ENCODE measurements around the gene DMC1.

Gene DMC1

DNA sequence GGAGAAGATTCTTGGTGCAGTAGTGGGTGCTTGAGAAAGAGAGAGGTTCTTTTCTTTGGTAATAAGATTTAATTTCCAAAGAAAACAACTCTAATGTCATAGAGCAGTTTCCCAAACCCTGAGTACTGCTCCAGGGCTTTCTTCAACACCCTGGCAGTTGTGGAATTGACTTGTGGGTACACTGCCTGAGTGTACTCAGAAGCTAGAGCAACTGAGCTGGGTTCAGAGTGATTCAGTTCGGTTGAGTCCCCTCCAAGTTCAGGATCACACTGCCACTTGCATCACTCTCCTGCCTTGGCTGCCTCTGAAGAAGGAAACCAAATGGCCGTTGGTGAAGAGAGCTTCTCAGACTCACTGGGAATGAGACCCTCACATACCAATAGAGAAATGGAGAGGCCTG, 5.3 kb downstream of the DMC1 start:
- H3K9ac ChIP-seq (ENCODE audit: low read depth, low read length): no peak overlapping the region
- H3K4me3 ChIP-seq (ENCODE audit: low read depth, low read length): no peak overlapping the region
- no peaks in the 10 kb centered on the region for H3K27me3 ChIP-seq (ENCODE audit: control insufficient read depth, insufficient read depth, low read length)
- no peaks in the 10 kb centered on the region for H3K4me1 ChIP-seq (ENCODE audit: control insufficient read depth, insufficient read depth, low read length)
- H3K9me3 ChIP-seq (ENCODE audit: control insufficient read depth, insufficient read depth, low read length): no peaks in the 10 kb centered on the region
- H3K36me3 ChIP-seq (ENCODE audit: control insufficient read depth, insufficient read depth, low read length): no peaks in the 10 kb centered on the region

DNA sequence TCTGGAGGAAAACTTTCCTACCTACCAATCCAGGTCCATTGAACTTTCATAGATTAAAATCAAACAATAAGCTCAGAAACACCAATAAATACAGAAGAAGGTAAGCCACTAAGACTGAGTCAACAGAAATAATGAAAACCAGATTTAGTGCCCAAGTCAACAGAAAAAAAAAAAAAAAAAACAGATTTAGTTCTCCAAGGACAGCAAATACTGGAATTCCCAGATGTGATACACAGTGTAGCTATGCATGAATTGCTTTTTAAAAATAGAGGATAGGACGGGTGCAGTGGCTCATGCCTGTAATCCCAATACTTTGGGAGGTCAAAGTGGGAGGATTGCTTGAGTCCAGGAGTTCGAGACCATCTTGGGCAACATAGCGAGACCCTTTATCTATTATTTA, 15.7 kb downstream of the DMC1 start:
- Histone ChIP-seq H3K9me3 (ENCODE audit: control insufficient read depth, insufficient read depth, low read length) (no peaks in the 10 kb centered on the region), H3K27me3 (ENCODE audit: control insufficient read depth, insufficient read depth, low read length) (no peaks in the 10 kb centered on the region), H3K36me3 (ENCODE audit: control insufficient read depth, insufficient read depth, low read length) (no peaks in the 10 kb centered on the region), H3K4me1 (ENCODE audit: control insufficient read depth, insufficient read depth, low read length) (no peaks in the 10 kb centered on the region), H3K9ac (ENCODE audit: low read depth, low read length) (no peak overlapping the region), H3K4me3 (ENCODE audit: low read depth, low read length) (no peak overlapping the region)

DNA sequence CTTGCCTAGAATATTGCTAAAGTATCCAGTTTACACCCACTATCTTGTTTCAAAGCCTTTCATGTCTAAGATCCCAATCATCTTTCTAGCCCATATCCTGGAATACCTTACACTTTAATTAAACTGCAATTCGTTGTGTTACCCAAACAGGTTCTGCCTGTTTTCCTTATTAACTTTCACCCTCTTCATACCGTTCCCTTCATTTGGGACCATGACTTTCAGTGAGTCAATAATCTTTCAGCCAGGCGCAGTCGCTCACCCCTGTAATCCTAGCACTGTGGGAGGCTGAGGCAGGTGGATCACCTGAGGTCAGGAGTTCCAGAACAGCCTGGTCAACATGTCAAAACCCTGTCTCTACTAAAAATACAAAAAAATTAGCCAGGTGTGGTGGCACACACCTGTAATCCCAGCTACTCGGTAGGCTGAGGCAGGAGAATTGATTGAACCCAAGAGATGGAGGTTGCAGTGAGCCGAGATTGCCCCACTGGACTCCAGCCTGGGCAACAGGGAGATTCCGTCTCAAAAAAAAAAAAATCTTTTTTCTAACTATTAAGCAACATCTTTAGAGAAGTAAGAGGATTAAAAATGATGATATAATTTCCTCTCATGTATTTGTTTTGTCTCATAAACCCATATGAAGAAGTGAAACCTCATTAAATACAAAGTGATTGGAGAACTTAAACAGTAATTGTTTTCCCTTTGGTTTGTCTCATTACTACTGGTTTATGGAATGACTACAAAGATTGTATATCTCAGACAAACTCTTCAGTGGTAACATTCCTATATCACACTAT, 20.7 kb downstream of the DMC1 start:
- H3K9ac ChIP-seq (ENCODE audit: low read depth, low read length): no peak overlapping the region
- H3K4me3 ChIP-seq (ENCODE audit: low read depth, low read length): no peak overlapping the region
- H3K9me3 ChIP-seq (ENCODE audit: control insufficient read depth, insufficient read depth, low read length): no peaks in the 10 kb centered on the region
- no peaks in the 10 kb centered on the region for H3K36me3 ChIP-seq (ENCODE audit: control insufficient read depth, insufficient read depth, low read length)
- no peaks in the 10 kb centered on the region for H3K27me3 ChIP-seq (ENCODE audit: control insufficient read depth, insufficient read depth, low read length)
- H3K4me1 ChIP-seq (ENCODE audit: control insufficient read depth, insufficient read depth, low read length): no peaks in the 10 kb centered on the region

DNA sequence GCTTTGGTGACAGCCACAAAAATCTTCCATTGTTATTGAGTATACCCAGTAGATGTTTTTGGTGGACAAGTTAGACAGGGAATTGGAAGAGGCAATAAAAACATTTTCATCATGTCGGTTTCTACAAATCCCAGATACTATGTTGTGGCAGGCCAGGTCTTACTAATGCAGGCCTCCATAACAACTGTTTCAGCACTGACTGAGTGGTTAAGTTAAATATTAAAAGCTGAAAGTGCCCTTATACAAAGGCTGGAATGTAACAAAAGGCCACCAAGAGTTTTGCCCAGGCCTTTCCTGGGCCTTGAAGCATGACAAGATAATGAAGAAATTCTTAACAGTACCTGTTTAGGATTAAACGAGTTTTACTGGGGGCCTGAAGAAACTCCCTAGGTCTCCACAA, 29.3 kb downstream of the DMC1 start:
- H3K9me3 ChIP-seq (ENCODE audit: control insufficient read depth, insufficient read depth, low read length): no peaks in the 10 kb centered on the region
- H3K36me3 ChIP-seq (ENCODE audit: control insufficient read depth, insufficient read depth, low read length): peaks cover 3% of the 10 kb centered on the region
- H3K9ac ChIP-seq (ENCODE audit: low read depth, low read length): no peak overlapping the region
- H3K27me3 ChIP-seq (ENCODE audit: control insufficient read depth, insufficient read depth, low read length): no peaks in the 10 kb centered on the region
- no peaks in the 10 kb centered on the region for H3K4me1 ChIP-seq (ENCODE audit: control insufficient read depth, insufficient read depth, low read length)
- no peak overlapping the region for H3K4me3 ChIP-seq (ENCODE audit: low read depth, low read length)

DNA sequence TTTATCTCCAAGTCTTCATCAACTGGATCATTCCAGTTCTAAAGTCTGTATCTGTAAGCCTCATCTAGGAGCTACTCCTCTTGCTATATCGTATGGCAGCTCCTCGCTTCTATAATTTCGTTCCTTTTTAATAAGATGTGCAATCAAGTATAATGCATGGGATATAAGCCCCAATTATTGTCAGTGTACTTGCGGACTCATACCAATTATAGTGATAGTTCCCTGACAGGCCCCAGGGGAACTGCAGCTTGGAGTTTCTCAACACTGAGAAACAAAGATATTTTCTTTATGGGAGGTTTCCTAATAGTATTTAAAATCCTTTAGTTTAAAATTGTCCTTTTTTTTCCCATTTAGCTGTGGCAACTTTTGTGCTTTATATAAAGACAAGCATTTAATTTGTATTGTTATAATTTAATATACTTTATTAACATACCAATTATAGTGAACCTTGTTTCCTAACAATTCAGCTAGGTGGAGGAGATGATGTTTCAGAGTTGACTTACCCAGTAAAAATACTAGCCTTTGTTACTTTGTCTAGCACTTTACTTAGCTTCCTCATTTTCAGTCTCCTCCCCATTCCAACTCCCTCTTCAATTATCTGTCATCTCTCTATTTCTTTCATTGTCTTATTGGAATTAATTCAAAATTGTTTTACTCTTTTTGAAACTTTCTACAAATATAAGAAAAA, 38.6 kb downstream of the DMC1 start:
- Histone ChIP-seq H3K9ac (ENCODE audit: low read depth, low read length) (no peak overlapping the region), H3K4me3 (ENCODE audit: low read depth, low read length) (no peak overlapping the region), H3K4me1 (ENCODE audit: control insufficient read depth, insufficient read depth, low read length) (peaks cover 2% of the 10 kb centered on the region), H3K9me3 (ENCODE audit: control insufficient read depth, insufficient read depth, low read length) (no peaks in the 10 kb centered on the region), H3K36me3 (ENCODE audit: control insufficient read depth, insufficient read depth, low read length) (no peaks in the 10 kb centered on the region), H3K27me3 (ENCODE audit: control insufficient read depth, insufficient read depth, low read length) (no peaks in the 10 kb centered on the region)

DNA sequence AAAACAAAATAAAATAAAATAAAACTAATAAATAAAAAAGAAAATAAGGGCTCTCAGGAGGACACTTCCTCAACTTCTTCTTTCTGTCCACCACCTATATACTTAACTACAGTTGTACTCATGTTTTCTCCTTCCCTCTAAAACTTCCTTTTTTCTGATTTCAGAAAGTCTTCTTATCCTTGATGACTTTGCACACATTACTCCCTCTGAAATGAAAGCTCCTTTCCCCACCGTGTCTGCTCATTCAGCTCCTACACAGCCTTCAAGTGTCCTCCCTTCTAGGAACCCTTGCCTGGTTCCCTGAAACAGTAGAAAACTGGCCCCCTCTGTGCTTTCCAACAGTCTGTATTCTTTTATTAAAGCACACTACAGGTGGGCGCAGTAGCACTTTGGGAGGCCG, 45.6 kb downstream of the DMC1 start:
- Histone ChIP-seq H3K9ac (ENCODE audit: low read depth, low read length) (no peak overlapping the region), H3K4me3 (ENCODE audit: low read depth, low read length) (no peak overlapping the region), H3K9me3 (ENCODE audit: control insufficient read depth, insufficient read depth, low read length) (no peaks in the 10 kb centered on the region), H3K36me3 (ENCODE audit: control insufficient read depth, insufficient read depth, low read length) (no peaks in the 10 kb centered on the region), H3K27me3 (ENCODE audit: control insufficient read depth, insufficient read depth, low read length) (no peaks in the 10 kb centered on the region), H3K4me1 (ENCODE audit: control insufficient read depth, insufficient read depth, low read length) (no peaks in the 10 kb centered on the region)

DNA sequence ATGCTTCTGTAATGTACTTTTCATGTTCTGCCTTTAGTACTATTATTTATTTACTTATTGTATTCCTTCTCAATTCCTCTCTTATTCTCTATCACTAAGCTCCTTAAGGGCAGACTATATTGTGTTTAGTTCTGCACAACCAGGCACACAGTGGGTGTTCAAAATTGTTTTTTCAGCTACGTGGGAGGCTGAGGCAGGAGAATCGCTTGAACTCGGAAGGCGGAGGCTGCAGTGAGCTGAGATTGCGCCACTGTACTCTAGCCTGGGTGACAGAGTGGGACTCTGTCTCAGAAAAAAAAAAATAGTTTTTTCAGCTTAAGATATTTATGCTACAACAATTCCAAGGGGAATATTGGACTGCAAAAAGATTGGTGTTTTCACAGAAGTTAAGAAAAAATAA, 46.5 kb downstream of the DMC1 start:
- H3K4me3 ChIP-seq (ENCODE audit: low read depth, low read length): no peak overlapping the region
- no peak overlapping the region for H3K9ac ChIP-seq (ENCODE audit: low read depth, low read length)
- no peaks in the 10 kb centered on the region for H3K36me3 ChIP-seq (ENCODE audit: control insufficient read depth, insufficient read depth, low read length)
- H3K4me1 ChIP-seq (ENCODE audit: control insufficient read depth, insufficient read depth, low read length): no peaks in the 10 kb centered on the region
- no peaks in the 10 kb centered on the region for H3K9me3 ChIP-seq (ENCODE audit: control insufficient read depth, insufficient read depth, low read length)
- H3K27me3 ChIP-seq (ENCODE audit: control insufficient read depth, insufficient read depth, low read length): no peaks in the 10 kb centered on the region

DNA sequence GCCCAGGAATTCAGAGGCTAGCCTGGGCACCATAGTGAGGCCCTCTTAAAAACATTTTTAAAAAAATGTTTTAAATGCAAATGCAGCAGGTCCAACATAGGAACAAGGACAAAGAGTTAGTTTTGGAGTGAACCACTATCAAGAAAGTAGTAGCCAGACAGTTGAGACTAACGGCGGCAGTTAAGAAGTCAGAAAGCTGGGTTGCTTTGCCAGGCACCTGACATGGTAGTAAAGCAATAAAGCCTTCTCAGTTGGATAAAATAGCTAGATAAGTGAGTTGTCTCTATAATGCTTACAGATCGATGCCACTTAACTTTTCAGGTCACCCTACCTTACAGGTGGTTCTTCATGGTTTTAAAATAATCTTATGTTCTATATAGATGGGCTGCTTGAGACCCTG, 47.0 kb downstream of the DMC1 start:
- no peak overlapping the region for H3K9ac ChIP-seq (ENCODE audit: low read depth, low read length)
- no peaks in the 10 kb centered on the region for H3K9me3 ChIP-seq (ENCODE audit: control insufficient read depth, insufficient read depth, low read length)
- no peaks in the 10 kb centered on the region for H3K4me1 ChIP-seq (ENCODE audit: control insufficient read depth, insufficient read depth, low read length)
- H3K27me3 ChIP-seq (ENCODE audit: control insufficient read depth, insufficient read depth, low read length): no peaks in the 10 kb centered on the region
- H3K36me3 ChIP-seq (ENCODE audit: control insufficient read depth, insufficient read depth, low read length): no peaks in the 10 kb centered on the region
- H3K4me3 ChIP-seq (ENCODE audit: low read depth, low read length): no peak overlapping the region

DNA sequence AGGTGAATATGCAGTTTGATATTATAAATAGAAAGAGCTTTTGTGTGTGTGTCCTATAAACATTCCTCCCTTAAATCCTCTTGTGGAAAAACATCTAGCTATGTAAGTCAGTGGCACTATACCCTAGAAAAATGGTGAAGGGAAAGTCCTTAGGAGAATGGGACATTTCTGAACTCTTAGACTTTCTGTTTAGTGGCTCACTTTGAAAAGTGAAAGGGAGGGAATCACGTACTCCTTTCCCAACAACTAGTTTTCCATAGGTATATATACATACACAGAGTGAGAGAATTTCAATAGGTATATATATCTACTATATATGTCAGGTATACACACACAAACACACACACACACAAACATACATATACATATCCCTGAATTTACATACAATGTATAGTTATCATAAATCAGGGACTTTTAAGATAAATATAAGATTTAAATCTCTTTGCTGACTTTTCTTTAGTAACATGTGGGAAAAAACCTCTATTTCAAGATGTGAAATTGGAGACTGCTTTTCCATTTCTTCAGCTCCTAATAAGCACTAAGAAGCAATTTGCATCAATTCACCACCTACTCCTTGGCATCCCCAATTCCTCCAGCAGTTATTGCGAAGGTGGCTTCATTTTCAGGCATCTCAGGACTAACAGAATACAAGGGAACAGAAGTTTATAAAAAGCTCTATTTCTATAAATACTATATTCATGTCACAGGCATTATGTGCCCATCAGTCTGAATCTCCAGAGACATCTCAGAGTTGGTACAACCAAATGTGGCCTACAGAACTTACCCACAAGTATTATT, 50.3 kb downstream of the DMC1 start:
- Histone ChIP-seq H3K9me3 (ENCODE audit: control insufficient read depth, insufficient read depth, low read length) (no peaks in the 10 kb centered on the region), H3K9ac (ENCODE audit: low read depth, low read length) (no peak overlapping the region)

DNA sequence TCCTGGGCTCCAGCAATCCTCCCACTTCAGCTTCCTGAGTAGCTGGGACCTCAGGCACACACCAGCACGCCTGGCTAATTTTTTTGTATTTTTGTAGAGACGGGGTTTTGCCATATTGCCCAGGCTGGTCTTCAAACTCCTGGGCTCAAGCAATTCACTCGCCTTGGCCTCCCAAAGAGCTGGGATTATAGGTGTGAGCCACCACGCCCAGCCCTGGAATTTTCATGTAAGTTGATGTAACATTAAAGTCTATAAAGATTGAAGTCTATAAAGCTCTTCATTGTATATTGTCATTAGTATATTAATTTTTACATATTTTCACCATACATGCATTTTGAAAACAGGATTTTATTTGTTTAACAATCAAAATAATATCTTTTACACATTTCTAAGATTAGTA, 51.4 kb downstream of the DMC1 start:
- Histone ChIP-seq H3K4me3 (ENCODE audit: low read depth, low read length) (no peak overlapping the region), H3K36me3 (ENCODE audit: control insufficient read depth, insufficient read depth, low read length) (no peaks in the 10 kb centered on the region), H3K27me3 (ENCODE audit: control insufficient read depth, insufficient read depth, low read length) (no peaks in the 10 kb centered on the region), H3K4me1 (ENCODE audit: control insufficient read depth, insufficient read depth, low read length) (peaks cover 5% of the 10 kb centered on the region), H3K9ac (ENCODE audit: low read depth, low read length) (no peak overlapping the region), H3K9me3 (ENCODE audit: control insufficient read depth, insufficient read depth, low read length) (no peaks in the 10 kb centered on the region)

More for the DNA sequence above, 50.3 kb downstream of the DMC1 start:
- no peaks in the 10 kb centered on the region for H3K36me3 ChIP-seq (ENCODE audit: control insufficient read depth, insufficient read depth, low read length)
- no peaks in the 10 kb centered on the region for H3K27me3 ChIP-seq (ENCODE audit: control insufficient read depth, insufficient read depth, low read length)
- H3K4me3 ChIP-seq (ENCODE audit: low read depth, low read length): no peak overlapping the region
- H3K4me1 ChIP-seq (ENCODE audit: control insufficient read depth, insufficient read depth, low read length): peaks cover 5% of the 10 kb centered on the region

DNA sequence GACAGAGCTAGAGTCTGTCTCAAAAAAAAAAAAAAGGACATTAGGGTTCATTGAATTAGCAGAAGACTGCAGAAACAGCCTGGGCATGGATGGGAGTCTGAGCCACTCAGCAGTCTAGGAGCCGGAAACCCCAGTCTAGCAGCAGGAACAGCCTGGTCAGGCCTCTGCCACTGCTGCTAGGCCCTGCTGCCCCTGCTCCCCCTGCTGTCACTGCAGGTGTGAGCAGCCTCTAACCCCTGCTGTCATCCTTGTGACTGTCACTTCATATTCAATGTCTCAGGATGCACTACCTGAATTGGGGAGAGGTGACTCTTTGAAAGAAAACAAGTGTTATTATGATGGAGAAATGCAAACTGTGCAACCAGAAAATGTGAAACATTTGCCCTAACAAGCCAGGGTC, 56.9 kb downstream of the DMC1 start:
- Histone ChIP-seq H3K36me3 (ENCODE audit: control insufficient read depth, insufficient read depth, low read length) (peaks cover 2% of the 10 kb centered on the region), H3K9ac (ENCODE audit: low read depth, low read length) (no peak overlapping the region), H3K4me1 (ENCODE audit: control insufficient read depth, insufficient read depth, low read length) (peaks cover 5% of the 10 kb centered on the region), H3K4me3 (ENCODE audit: low read depth, low read length) (no peak overlapping the region), H3K27me3 (ENCODE audit: control insufficient read depth, insufficient read depth, low read length) (no peaks in the 10 kb centered on the region), H3K9me3 (ENCODE audit: control insufficient read depth, insufficient read depth, low read length) (no peaks in the 10 kb centered on the region)

Measured in iPS-15b (cell line).